B cell (primary cell): ENCODE measurements around the gene SALL1. TPM values are rescaled to one million over a fixed set of nuclear protein-coding genes. Genes with fewer than 3 reads are reported as not detected.

Source experiments
- ATAC-seq: fragments of 200-7000 bp; cut with Tn5 transposase; one replicate; pipeline ENCODE4 v1.10.0; 2021; ENCODE audit warnings: low read depth, mild to moderate bottlenecking, moderate number of reproducible peaks, moderate library complexity
- CTCF ChIA-PET: fragments of 350-600 bp; sonication (Branson Sonifier 250); formaldehyde crosslinking; loops from one replicate; lab custom pipeline; 2021; ENCODE audit warnings: antibody characterized with exemption, inconsistent platforms; lab: Charles Lee
- POLR2A ChIA-PET: fragments of 350-600 bp; sonication (Branson Sonifier 250); formaldehyde crosslinking; loops from one replicate; lab custom pipeline; 2021; ENCODE audit warnings: antibody characterized with exemption; lab: Charles Lee
- DNase-seq: peaks from one replicate; pipeline ENCODE4 v3.0.0; 2013
- H2AFZ ChIP-seq: 2 replicates; pipeline ENCODE4 v1.6.1; 2012; ENCODE audit warnings: mild to moderate bottlenecking, low read depth, low read length; ENCODE audit not compliant: insufficient read depth, poor library complexity, severe bottlenecking
- H3K27ac ChIP-seq, 2 donors: 1 replicate in 1 of 2; 2 replicates in 1 of 2; pipeline ENCODE4 v1.5.1; 2012 to 2013; ENCODE audit warnings: low read length in 2 of 2, mild to moderate bottlenecking in 2 of 2, moderate library complexity in 1 of 2
- H3K27me3 ChIP-seq, 4 experiments: fragments of 200-600 bp in 1 of 4; sonication (generic) in 1 of 4; replicated peaks in 1 of 4; 1 replicate in 2 of 4; 2 replicates in 2 of 4; pipeline versions ENCODE4 v1.6.1 to v1.7.0; 2013 to 2016; ENCODE audit warnings: low read length in 3 of 4, mild to moderate bottlenecking in 2 of 4, mixed read lengths in 1 of 4, moderate library complexity in 1 of 4; ENCODE audit not compliant: insufficient read depth in 4 of 4, control insufficient read depth in 3 of 4; ENCODE audit errors: control extremely low read depth in 1 of 4
- H3K36me3 ChIP-seq, 2 experiments: replicated peaks in 1 of 2; 1 replicate in 1 of 2; 2 replicates in 1 of 2; pipeline versions ENCODE4 v1.6.1 to v1.7.1; 2013; ENCODE audit warnings: low read length in 1 of 2; ENCODE audit not compliant: insufficient read depth in 2 of 2, control insufficient read depth in 1 of 2; ENCODE audit errors: control extremely low read depth in 1 of 2, extremely low read depth in 1 of 2
- H3K4me1 ChIP-seq, 2 donors: fragments of 200-600 bp in 1 of 2; sonication (generic) in 1 of 2; 1 replicate in 1 of 2; 2 replicates in 1 of 2; pipeline versions ENCODE4 v1.5.1 to v1.6.1; 2013 to 2017; ENCODE audit warnings: low read length in 2 of 2; ENCODE audit not compliant: control insufficient read depth in 2 of 2, insufficient read depth in 2 of 2
- H3K4me2 ChIP-seq: replicated peaks from 2 replicates; pipeline ENCODE3; 2012; ENCODE audit warnings: mild to moderate bottlenecking, low read depth, low read length; ENCODE audit not compliant: poor library complexity, severe bottlenecking
- H3K4me3 ChIP-seq, 5 experiments: fragments of 200-600 bp in 1 of 5; sonication (generic) in 1 of 5; 1 replicate in 3 of 5; 2 replicates in 2 of 5; pipeline versions ENCODE4 v1.5.1 to v1.7.0; 2011 to 2016; ENCODE audit warnings: low read length in 4 of 5, mild to moderate bottlenecking in 4 of 5, low read depth in 2 of 5, control low read depth in 1 of 5, moderate library complexity in 1 of 5; ENCODE audit not compliant: insufficient read depth in 1 of 5; ENCODE audit errors: control extremely low read depth in 1 of 5, extremely low read depth in 1 of 5
- H3K79me2 ChIP-seq: fragments of 200-600 bp; sonication (generic); one replicate; pipeline ENCODE4 v1.6.0; 2016; ENCODE audit warnings: low read length; ENCODE audit not compliant: control insufficient read depth, insufficient read depth
- H3K9ac ChIP-seq: fragments of 200-600 bp; sonication (generic); 2 replicates; pipeline ENCODE4 v1.6.1; 2017; ENCODE audit warnings: mild to moderate bottlenecking, low read length, moderate library complexity
- H3K9me3 ChIP-seq, 3 donors: one replicate each; pipeline versions ENCODE4 v1.6.1 to v1.7.1; 2013; ENCODE audit warnings: low read length in 2 of 3; ENCODE audit not compliant: control insufficient read depth in 2 of 3, insufficient read depth in 1 of 3; ENCODE audit errors: control extremely low read depth in 1 of 3
- H4K20me1 ChIP-seq: 2 replicates; pipeline ENCODE4 v1.6.0; 2012; ENCODE audit warnings: mild to moderate bottlenecking, low read length; ENCODE audit not compliant: insufficient read depth, control insufficient read depth, poor library complexity, severe bottlenecking
- H3K27ac Mint-ChIP-seq: one replicate; pipeline ENCODE4 v1.8.0; 2021; ENCODE audit warnings: mixed read lengths
- H3K27me3 Mint-ChIP-seq: one replicate; pipeline ENCODE4 v1.8.0; 2021; ENCODE audit warnings: mixed read lengths
- H3K4me1 Mint-ChIP-seq: one replicate; pipeline ENCODE4 v1.8.0; 2021; ENCODE audit warnings: mixed read lengths
- H3K4me3 Mint-ChIP-seq: one replicate; pipeline ENCODE4 v1.8.0; 2021; ENCODE audit warnings: mixed read lengths
- H3K9me3 Mint-ChIP-seq: one replicate; pipeline ENCODE4 v1.8.0; 2022; ENCODE audit warnings: mixed read lengths; ENCODE audit not compliant: insufficient read depth
- EZH2 ChIP-seq: IDR thresholded peaks from 2 replicates; pipeline ENCODE4 v1.6.1; 2012; ENCODE audit warnings: borderline replicate concordance, low read depth, mild to moderate bottlenecking, moderate library complexity, low read length; ENCODE audit not compliant: insufficient read depth, poor library complexity, severe bottlenecking
- WGBS: methylation state at CpG from one replicate; pipeline ENCODE4 v1.1.5; 2013; ENCODE audit warnings: missing lambda C conversion rate; ENCODE audit not compliant: insufficient coverage; 5-methylcytosine and 5-hydroxymethylcytosine counted together
- intact Hi-C: fragments of 100-400 bp; cut with micrococcal nuclease; formaldehyde crosslinking; loops from one replicate; pipeline ENCODE4 v1.10.0; 2022
- polyA plus RNA-seq: library from polyadenylated mRNA; depleted of rRNA; stranded (reverse); fragments of >200 nt; gene quantifications from 2 replicates; pipeline ENCODE4 v1.2.3, GENCODE V29; 2012
- total RNA-seq, 2 donors: library from RNA; stranded (reverse); fragments of 120-200 nt in 1 of 2; gene quantifications; 1 replicate in 1 of 2; 2 replicates in 1 of 2; pipeline versions ENCODE4 v1.2.3 to v1.2.4, GENCODE V29; 2013 to 2022
- TF ChIP-seq, protein P1 (sequence below): fragments of 200-600 bp; IDR thresholded peaks from one replicate; pipeline ENCODE4 v1.8.0; 2022; ENCODE audit warnings: antibody characterized with exemption, mild to moderate bottlenecking

The SALL1 gene
- total and polyA plus RNA-seq, 2 donors (not counting 1 experiment from before 2014, with no cell fraction given), result not detected

DNA sequence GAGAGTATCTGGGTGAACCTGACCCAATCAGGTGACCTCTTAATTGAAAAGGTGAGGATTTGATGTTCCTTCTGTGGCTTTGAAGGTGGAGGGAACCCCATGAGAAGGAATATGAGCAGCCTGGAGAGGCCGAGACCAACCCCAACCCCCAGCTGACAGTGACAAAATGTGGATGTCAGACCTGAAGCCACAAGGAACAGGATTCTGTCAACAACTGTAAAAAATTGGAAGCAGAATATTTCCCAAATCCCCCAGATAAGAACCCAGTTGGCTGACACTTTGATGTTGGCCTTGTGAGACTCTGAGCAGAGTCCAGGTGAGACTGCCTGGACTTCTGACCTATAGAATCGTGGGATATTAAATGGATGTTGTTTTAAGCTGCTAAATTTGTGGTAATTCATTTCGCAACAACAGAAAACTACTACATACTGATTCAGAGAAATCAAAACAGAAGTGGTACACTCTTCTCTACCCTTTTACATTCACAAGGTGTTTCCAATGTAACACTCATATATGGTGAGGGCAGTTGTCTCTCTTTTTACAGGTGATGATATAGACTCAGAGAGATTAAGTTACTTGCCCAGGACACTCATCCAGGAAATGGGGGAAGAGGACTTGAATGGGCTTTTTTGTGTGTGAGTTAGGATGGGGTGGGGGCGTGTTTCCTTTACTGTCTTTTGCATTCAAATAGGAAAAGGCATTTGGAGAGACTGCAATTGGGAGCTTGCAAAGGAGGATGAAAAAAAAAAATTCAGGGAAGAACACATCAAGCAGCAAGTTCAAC, 29.8 kb upstream of the SALL1 start:
- intact Hi-C loops, result no loop called here
- H3K27ac ChIP-seq, result no peak overlapping the region

DNA sequence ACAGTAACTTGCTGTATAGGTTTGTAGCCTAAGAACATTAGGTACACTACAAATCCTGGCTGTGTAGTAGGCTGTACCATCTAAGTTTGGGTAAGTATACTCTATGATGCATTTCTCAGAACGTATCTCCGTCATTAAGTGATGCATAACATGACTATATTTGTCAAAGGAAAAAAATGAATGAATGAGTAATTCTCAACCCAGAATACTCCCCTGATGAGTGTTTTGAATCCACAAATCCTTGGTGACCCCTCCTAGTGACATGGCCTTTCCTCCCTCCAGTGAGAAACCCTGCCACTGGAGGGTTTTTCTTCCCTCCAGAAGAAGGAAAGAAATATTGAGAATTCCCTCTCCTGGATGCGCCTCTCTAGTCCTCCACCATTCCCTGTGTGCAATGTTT, 24.0 kb upstream of the SALL1 start:
- H3K4me1 Mint-ChIP-seq, result no peaks in the 10 kb centered on the region
- CTCF ChIA-PET, result no interaction called here

More for the DNA sequence above, 29.8 kb upstream of the SALL1 start:
- ATAC-seq (no peak), DNase-seq (no peak)
- H3K4me1 ChIP-seq, result no peaks in the 10 kb centered on the region
- no peaks in the 10 kb centered on the region for H3K27me3 ChIP-seq
- TF ChIP-seq EZH2, result no peak
- TF ChIP-seq, protein P1, sequence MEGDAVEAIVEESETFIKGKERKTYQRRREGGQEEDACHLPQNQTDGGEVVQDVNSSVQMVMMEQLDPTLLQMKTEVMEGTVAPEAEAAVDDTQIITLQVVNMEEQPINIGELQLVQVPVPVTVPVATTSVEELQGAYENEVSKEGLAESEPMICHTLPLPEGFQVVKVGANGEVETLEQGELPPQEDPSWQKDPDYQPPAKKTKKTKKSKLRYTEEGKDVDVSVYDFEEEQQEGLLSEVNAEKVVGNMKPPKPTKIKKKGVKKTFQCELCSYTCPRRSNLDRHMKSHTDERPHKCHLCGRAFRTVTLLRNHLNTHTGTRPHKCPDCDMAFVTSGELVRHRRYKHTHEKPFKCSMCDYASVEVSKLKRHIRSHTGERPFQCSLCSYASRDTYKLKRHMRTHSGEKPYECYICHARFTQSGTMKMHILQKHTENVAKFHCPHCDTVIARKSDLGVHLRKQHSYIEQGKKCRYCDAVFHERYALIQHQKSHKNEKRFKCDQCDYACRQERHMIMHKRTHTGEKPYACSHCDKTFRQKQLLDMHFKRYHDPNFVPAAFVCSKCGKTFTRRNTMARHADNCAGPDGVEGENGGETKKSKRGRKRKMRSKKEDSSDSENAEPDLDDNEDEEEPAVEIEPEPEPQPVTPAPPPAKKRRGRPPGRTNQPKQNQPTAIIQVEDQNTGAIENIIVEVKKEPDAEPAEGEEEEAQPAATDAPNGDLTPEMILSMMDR, result no peak
- no peaks in the 10 kb centered on the region for H3K9me3 Mint-ChIP-seq
- H3K27ac Mint-ChIP-seq, result no peak overlapping the region
- H3K79me2 ChIP-seq, result no peaks in the 10 kb centered on the region
- H2AFZ ChIP-seq, result no peak overlapping the region
- H3K4me1 Mint-ChIP-seq, result no peaks in the 10 kb centered on the region
- no peak overlapping the region for H3K4me3 ChIP-seq
- no peak overlapping the region for H3K4me2 ChIP-seq
- CTCF ChIA-PET, result no interaction called here
- no peaks in the 10 kb centered on the region for H4K20me1 ChIP-seq
- POLR2A ChIA-PET, result no interaction called here
- H3K27me3 Mint-ChIP-seq, result peaks cover 3% of the 10 kb centered on the region
- H3K9ac ChIP-seq, result no peak overlapping the region
- 73% methylated on average over 2 of the region's 4 CpGs for WGBS
- H3K9me3 ChIP-seq, result peaks cover 0 to 7% (median 0%) of the 10 kb centered on the region in 3 donors
- H3K36me3 ChIP-seq, result no peaks in the 10 kb centered on the region
- no peak overlapping the region for H3K4me3 Mint-ChIP-seq

More for the DNA sequence above, 24.0 kb upstream of the SALL1 start:
- H3K4me3 Mint-ChIP-seq, result no peak overlapping the region
- Histone ChIP-seq H4K20me1 (no peaks in the 10 kb centered on the region), H3K4me2 (no peak overlapping the region), H3K4me3 (no peak overlapping the region), H3K4me1 (no peaks in the 10 kb centered on the region), H3K79me2 (no peaks in the 10 kb centered on the region), H3K27ac (no peak overlapping the region), H3K9ac (no peak overlapping the region), H2AFZ (no peak overlapping the region), H3K36me3 (no peaks in the 10 kb centered on the region), H3K27me3 (no peaks in the 10 kb centered on the region), H3K9me3 (peaks cover 0 to 15% (median 0%) of the 10 kb centered on the region in 3 donors)
- H3K9me3 Mint-ChIP-seq, result no peaks in the 10 kb centered on the region
- intact Hi-C loops, result no loop called here
- WGBS, result no CpG with 5 or more reads among the region's 3 CpGs
- POLR2A ChIA-PET, result no interaction called here
- H3K27me3 Mint-ChIP-seq, result no peaks in the 10 kb centered on the region
- H3K27ac Mint-ChIP-seq, result no peak overlapping the region
- TF ChIP-seq EZH2, result no peak
- TF ChIP-seq, protein P1, result no peak
- ATAC-seq (no peak), DNase-seq (no peak)
